Panc1 (cell line): ENCODE results near the gene CCDC47.

Source experiments
- POLR2AphosphoS5 ChIP-seq: IDR thresholded peaks from 2 replicates; pipeline ENCODE4 v1.6.1; 2012; ENCODE audit warnings: mild to moderate bottlenecking, low read depth, low read length, moderate library complexity
- TCF7L2 ChIP-seq: IDR thresholded peaks from 2 replicates; pipeline ENCODE4 v1.6.1; 2011; ENCODE audit warnings: mild to moderate bottlenecking, low read depth, low read length, inconsistent platforms
- TF ChIP-seq, protein P1 (sequence below), 2 experiments: IDR thresholded peaks; 2 replicates each; pipeline ENCODE4 v1.6.1; 2011 to 2012; ENCODE audit warnings: low read depth in 2 of 2, control low read depth in 1 of 2, low read length in 1 of 2, mild to moderate bottlenecking in 1 of 2, moderate library complexity in 1 of 2; ENCODE audit not compliant: insufficient read depth in 1 of 2
- TF ChIP-seq, protein P2 (sequence below): fragments of 450-650 bp; IDR thresholded peaks from 2 replicates; pipeline ENCODE4 v1.5.1; 2017; ENCODE audit warnings: mild to moderate bottlenecking

DNA sequence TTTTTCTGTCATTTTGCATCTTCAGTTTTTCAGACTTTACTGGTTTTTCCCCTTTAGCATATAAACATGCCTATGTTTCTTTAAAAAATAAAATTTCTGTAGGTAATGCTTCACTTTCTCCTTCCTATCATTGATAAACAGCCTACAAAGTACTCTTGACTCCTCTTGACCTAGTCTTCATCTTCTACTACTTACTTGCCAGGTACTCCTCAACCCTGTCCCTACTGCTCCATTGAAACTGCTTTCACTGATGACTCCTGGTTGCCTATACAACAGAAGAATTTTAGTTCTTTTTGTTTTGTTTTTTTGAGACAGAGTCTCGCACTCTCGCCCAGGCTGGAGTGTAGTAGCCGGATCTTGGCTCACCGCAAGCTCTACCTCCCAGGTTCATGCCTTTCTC is 7.5 kb upstream of the CCDC47 start:
- TF ChIP-seq, protein P1, sequence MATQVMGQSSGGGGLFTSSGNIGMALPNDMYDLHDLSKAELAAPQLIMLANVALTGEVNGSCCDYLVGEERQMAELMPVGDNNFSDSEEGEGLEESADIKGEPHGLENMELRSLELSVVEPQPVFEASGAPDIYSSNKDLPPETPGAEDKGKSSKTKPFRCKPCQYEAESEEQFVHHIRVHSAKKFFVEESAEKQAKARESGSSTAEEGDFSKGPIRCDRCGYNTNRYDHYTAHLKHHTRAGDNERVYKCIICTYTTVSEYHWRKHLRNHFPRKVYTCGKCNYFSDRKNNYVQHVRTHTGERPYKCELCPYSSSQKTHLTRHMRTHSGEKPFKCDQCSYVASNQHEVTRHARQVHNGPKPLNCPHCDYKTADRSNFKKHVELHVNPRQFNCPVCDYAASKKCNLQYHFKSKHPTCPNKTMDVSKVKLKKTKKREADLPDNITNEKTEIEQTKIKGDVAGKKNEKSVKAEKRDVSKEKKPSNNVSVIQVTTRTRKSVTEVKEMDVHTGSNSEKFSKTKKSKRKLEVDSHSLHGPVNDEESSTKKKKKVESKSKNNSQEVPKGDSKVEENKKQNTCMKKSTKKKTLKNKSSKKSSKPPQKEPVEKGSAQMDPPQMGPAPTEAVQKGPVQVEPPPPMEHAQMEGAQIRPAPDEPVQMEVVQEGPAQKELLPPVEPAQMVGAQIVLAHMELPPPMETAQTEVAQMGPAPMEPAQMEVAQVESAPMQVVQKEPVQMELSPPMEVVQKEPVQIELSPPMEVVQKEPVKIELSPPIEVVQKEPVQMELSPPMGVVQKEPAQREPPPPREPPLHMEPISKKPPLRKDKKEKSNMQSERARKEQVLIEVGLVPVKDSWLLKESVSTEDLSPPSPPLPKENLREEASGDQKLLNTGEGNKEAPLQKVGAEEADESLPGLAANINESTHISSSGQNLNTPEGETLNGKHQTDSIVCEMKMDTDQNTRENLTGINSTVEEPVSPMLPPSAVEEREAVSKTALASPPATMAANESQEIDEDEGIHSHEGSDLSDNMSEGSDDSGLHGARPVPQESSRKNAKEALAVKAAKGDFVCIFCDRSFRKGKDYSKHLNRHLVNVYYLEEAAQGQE (IDR thresholded peaks at IDR 0.05; ENCODE audit: insufficient read depth in 1 of 2, low read depth in 2 of 2, low read length in 1 of 2) = no peak
- TF ChIP-seq, protein P2, sequence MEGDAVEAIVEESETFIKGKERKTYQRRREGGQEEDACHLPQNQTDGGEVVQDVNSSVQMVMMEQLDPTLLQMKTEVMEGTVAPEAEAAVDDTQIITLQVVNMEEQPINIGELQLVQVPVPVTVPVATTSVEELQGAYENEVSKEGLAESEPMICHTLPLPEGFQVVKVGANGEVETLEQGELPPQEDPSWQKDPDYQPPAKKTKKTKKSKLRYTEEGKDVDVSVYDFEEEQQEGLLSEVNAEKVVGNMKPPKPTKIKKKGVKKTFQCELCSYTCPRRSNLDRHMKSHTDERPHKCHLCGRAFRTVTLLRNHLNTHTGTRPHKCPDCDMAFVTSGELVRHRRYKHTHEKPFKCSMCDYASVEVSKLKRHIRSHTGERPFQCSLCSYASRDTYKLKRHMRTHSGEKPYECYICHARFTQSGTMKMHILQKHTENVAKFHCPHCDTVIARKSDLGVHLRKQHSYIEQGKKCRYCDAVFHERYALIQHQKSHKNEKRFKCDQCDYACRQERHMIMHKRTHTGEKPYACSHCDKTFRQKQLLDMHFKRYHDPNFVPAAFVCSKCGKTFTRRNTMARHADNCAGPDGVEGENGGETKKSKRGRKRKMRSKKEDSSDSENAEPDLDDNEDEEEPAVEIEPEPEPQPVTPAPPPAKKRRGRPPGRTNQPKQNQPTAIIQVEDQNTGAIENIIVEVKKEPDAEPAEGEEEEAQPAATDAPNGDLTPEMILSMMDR = no peak
- no peak for TF ChIP-seq POLR2AphosphoS5
- TF ChIP-seq TCF7L2 = no peak
